HG03460 (cell line): ENCODE data around the gene RNU5B-1.

Experiments used
- ATAC-seq: cut with Tn5 transposase; IDR thresholded peaks from one replicate; pipeline ENCODE4 v1.9.1; 2021; ENCODE audit not compliant: unreplicated experiment

Gene RNU5B-1

GRCh38 chr15:65287520-65287855 lies 17.0 kb upstream of the RNU5B-1 start:
- no peak for ATAC-seq

- no peak for ATAC-seq
Observed at GRCh38 chr15:65289261-65289854, 15.1 kb upstream of the RNU5B-1 start.

GRCh38 chr15:65290228-65290627 lies 14.2 kb upstream of the RNU5B-1 start:
- ATAC-seq: no peak

GRCh38 chr15:65292938-65293518 lies 11.4 kb upstream of the RNU5B-1 start:
- no peak for ATAC-seq

- ATAC-seq: no peak
Observed at GRCh38 chr15:65298731-65299130, 5.7 kb upstream of the RNU5B-1 start.

GRCh38 chr15:65300924-65301441 lies 3.5 kb upstream of the RNU5B-1 start:
- no peak for ATAC-seq

GRCh38 chr15:65302061-65302460 lies 2.4 kb upstream of the RNU5B-1 start:
- ATAC-seq: no peak

GRCh38 chr15:65303687-65304380 lies 643 bp upstream of the RNU5B-1 start:
- ATAC-seq: peak; percentile 7

GRCh38 chr15:65305150-65305758 lies 777 bp downstream of the RNU5B-1 start:
- no peak for ATAC-seq

GRCh38 chr15:65305776-65306175 lies 1.3 kb downstream of the RNU5B-1 start:
- no peak for ATAC-seq

- no peak for ATAC-seq
Observed at GRCh38 chr15:65306551-65306950, 2.1 kb downstream of the RNU5B-1 start.

GRCh38 chr15:65307978-65308377 lies 3.5 kb downstream of the RNU5B-1 start:
- ATAC-seq: no peak

- ATAC-seq: no peak
Observed at GRCh38 chr15:65309882-65310418, 5.5 kb downstream of the RNU5B-1 start.

- ATAC-seq: no peak
Observed at GRCh38 chr15:65310431-65311137, 6.1 kb downstream of the RNU5B-1 start.

- no peak for ATAC-seq
Observed at GRCh38 chr15:65311760-65312159, 7.3 kb downstream of the RNU5B-1 start.

- ATAC-seq: no peak
Observed at GRCh38 chr15:65312400-65312916, 8.0 kb downstream of the RNU5B-1 start.

- ATAC-seq: no peak
Observed at GRCh38 chr15:65318870-65319356, 14.4 kb downstream of the RNU5B-1 start.

GRCh38 chr15:65323071-65323511 lies 18.6 kb downstream of the RNU5B-1 start:
- ATAC-seq: no peak

GRCh38 chr15:65326117-65326526 lies 21.6 kb downstream of the RNU5B-1 start:
- ATAC-seq: no peak

- ATAC-seq: no peak
Observed at GRCh38 chr15:65326818-65327217, 22.3 kb downstream of the RNU5B-1 start.
